ENCODE data around the gene NLRP11. TPM values are rescaled to one million over a fixed set of nuclear protein-coding genes. Genes with fewer than 3 reads are reported as not detected.

NLRP11 gene
- total RNA-seq, 1 experiment from 2014 or later: not detected

DNA sequence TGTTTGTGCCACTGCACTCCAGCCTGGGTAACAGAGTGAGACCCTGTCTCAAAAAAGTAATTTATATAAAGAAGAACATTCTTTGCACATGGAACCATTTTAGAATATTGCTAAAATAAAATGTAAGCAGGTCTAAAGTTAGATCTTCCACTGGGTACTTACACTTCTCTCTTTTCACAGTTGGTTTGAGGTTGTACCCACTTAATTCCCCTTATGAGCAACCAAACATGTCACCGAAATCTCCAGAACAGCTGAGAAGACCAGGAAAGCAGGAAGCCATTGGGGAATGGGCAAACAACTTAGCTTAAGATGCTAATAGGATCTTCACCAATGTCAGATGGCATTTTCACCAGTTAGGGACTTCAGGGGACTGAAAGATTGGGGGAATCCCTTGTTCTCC is 23.4 kb upstream of the NLRP11 start:
- CTCF ChIA-PET: no interaction called here
- Mint-ChIP-seq H3K27me3 (ENCODE audit: low read depth) (peaks cover 24% of the 10 kb centered on the region), H3K36me3 (peaks cover 63% of the 10 kb centered on the region), H3K4me1 (no peaks in the 10 kb centered on the region), H3K9me3 (peaks cover 65% of the 10 kb centered on the region), H3K4me3 (no peak overlapping the region), H3K27ac (no peak overlapping the region)
- ATAC-seq (no peak), DNase-seq (ENCODE audit: low spot score) (no peak)
- TF ChIP-seq, protein P1, sequence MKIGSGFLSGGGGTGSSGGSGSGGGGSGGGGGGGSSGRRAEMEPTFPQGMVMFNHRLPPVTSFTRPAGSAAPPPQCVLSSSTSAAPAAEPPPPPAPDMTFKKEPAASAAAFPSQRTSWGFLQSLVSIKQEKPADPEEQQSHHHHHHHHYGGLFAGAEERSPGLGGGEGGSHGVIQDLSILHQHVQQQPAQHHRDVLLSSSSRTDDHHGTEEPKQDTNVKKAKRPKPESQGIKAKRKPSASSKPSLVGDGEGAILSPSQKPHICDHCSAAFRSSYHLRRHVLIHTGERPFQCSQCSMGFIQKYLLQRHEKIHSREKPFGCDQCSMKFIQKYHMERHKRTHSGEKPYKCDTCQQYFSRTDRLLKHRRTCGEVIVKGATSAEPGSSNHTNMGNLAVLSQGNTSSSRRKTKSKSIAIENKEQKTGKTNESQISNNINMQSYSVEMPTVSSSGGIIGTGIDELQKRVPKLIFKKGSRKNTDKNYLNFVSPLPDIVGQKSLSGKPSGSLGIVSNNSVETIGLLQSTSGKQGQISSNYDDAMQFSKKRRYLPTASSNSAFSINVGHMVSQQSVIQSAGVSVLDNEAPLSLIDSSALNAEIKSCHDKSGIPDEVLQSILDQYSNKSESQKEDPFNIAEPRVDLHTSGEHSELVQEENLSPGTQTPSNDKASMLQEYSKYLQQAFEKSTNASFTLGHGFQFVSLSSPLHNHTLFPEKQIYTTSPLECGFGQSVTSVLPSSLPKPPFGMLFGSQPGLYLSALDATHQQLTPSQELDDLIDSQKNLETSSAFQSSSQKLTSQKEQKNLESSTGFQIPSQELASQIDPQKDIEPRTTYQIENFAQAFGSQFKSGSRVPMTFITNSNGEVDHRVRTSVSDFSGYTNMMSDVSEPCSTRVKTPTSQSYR (CRISPR knock-in tag; IDR thresholded peaks at IDR 0.05): no peak
- no peak for TF ChIP-seq ZNF232 (CRISPR knock-in tag; IDR thresholded peaks at IDR 0.05)
- TF ChIP-seq, protein P2, sequence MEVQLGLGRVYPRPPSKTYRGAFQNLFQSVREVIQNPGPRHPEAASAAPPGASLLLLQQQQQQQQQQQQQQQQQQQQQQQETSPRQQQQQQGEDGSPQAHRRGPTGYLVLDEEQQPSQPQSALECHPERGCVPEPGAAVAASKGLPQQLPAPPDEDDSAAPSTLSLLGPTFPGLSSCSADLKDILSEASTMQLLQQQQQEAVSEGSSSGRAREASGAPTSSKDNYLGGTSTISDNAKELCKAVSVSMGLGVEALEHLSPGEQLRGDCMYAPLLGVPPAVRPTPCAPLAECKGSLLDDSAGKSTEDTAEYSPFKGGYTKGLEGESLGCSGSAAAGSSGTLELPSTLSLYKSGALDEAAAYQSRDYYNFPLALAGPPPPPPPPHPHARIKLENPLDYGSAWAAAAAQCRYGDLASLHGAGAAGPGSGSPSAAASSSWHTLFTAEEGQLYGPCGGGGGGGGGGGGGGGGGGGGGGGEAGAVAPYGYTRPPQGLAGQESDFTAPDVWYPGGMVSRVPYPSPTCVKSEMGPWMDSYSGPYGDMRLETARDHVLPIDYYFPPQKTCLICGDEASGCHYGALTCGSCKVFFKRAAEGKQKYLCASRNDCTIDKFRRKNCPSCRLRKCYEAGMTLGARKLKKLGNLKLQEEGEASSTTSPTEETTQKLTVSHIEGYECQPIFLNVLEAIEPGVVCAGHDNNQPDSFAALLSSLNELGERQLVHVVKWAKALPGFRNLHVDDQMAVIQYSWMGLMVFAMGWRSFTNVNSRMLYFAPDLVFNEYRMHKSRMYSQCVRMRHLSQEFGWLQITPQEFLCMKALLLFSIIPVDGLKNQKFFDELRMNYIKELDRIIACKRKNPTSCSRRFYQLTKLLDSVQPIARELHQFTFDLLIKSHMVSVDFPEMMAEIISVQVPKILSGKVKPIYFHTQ (CRISPR knock-in tag; IDR thresholded peaks at IDR 0.05): no peak
- POLR2A ChIA-PET: no interaction called here

DNA sequence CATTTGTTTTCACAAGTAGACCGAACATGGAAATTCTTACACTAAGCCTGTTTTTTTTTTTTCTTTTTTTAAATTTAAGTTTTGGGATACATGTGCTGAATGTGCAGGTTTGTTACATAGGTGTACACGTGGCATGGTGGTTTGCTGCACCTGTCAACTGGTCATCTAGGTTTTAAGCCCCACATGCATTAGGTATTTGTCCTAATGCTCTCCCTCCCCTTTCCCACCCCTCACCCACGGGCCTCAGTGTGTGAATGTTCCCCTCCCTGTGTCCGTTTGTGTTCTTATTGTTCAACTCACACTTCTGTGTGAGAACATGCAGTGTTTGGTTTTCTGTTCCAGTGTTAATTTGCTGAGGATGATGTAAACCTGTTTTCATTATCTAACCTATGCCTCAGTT is 7.1 kb upstream of the NLRP11 start:
- no peak for ATAC-seq
- Mint-ChIP-seq H3K4me3 (no peak overlapping the region), H3K27me3 (ENCODE audit: low read depth) (peaks cover 10% of the 10 kb centered on the region), H3K4me1 (no peaks in the 10 kb centered on the region), H3K9me3 (peaks cover 71% of the 10 kb centered on the region), H3K27ac (no peak overlapping the region), H3K36me3 (peaks cover 53% of the 10 kb centered on the region)
- CTCF ChIA-PET: no interaction called here
- DNase-seq (ENCODE audit: low spot score): no peak
- TF ChIP-seq SMAD3 (CRISPR knock-in tag; IDR thresholded peaks at IDR 0.05; ENCODE audit: borderline replicate concordance) (no peak), ZNF219 (CRISPR knock-in tag; IDR thresholded peaks at IDR 0.05; ENCODE audit: borderline replicate concordance) (no peak), ZNF138 (CRISPR knock-in tag; conservative IDR thresholded peaks at IDR 0.05) (no peak), FOXK1 (CRISPR knock-in tag; IDR thresholded peaks at IDR 0.05) (no peak), ZNF671 (CRISPR knock-in tag; IDR thresholded peaks at IDR 0.05) (no peak), NR3C1 (CRISPR knock-in tag; conservative IDR thresholded peaks at IDR 0.05; ENCODE audit: low read depth) (no peak)
- TF ChIP-seq, protein P3, sequence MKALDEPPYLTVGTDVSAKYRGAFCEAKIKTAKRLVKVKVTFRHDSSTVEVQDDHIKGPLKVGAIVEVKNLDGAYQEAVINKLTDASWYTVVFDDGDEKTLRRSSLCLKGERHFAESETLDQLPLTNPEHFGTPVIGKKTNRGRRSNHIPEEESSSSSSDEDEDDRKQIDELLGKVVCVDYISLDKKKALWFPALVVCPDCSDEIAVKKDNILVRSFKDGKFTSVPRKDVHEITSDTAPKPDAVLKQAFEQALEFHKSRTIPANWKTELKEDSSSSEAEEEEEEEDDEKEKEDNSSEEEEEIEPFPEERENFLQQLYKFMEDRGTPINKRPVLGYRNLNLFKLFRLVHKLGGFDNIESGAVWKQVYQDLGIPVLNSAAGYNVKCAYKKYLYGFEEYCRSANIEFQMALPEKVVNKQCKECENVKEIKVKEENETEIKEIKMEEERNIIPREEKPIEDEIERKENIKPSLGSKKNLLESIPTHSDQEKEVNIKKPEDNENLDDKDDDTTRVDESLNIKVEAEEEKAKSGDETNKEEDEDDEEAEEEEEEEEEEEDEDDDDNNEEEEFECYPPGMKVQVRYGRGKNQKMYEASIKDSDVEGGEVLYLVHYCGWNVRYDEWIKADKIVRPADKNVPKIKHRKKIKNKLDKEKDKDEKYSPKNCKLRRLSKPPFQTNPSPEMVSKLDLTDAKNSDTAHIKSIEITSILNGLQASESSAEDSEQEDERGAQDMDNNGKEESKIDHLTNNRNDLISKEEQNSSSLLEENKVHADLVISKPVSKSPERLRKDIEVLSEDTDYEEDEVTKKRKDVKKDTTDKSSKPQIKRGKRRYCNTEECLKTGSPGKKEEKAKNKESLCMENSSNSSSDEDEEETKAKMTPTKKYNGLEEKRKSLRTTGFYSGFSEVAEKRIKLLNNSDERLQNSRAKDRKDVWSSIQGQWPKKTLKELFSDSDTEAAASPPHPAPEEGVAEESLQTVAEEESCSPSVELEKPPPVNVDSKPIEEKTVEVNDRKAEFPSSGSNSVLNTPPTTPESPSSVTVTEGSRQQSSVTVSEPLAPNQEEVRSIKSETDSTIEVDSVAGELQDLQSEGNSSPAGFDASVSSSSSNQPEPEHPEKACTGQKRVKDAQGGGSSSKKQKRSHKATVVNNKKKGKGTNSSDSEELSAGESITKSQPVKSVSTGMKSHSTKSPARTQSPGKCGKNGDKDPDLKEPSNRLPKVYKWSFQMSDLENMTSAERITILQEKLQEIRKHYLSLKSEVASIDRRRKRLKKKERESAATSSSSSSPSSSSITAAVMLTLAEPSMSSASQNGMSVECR (CRISPR knock-in tag; IDR thresholded peaks at IDR 0.05; ENCODE audit: borderline replicate concordance): no peak
- TF ChIP-seq, protein P4, sequence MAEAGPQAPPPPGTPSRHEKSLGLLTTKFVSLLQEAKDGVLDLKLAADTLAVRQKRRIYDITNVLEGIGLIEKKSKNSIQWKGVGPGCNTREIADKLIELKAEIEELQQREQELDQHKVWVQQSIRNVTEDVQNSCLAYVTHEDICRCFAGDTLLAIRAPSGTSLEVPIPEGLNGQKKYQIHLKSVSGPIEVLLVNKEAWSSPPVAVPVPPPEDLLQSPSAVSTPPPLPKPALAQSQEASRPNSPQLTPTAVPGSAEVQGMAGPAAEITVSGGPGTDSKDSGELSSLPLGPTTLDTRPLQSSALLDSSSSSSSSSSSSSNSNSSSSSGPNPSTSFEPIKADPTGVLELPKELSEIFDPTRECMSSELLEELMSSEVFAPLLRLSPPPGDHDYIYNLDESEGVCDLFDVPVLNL (CRISPR knock-in tag; IDR thresholded peaks at IDR 0.05; ENCODE audit: borderline replicate concordance, low read depth): no peak
- TF ChIP-seq, protein P5, sequence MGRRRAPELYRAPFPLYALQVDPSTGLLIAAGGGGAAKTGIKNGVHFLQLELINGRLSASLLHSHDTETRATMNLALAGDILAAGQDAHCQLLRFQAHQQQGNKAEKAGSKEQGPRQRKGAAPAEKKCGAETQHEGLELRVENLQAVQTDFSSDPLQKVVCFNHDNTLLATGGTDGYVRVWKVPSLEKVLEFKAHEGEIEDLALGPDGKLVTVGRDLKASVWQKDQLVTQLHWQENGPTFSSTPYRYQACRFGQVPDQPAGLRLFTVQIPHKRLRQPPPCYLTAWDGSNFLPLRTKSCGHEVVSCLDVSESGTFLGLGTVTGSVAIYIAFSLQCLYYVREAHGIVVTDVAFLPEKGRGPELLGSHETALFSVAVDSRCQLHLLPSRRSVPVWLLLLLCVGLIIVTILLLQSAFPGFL (CRISPR knock-in tag; IDR thresholded peaks at IDR 0.05; ENCODE audit: borderline replicate concordance): no peak
- TF ChIP-seq, protein P6, sequence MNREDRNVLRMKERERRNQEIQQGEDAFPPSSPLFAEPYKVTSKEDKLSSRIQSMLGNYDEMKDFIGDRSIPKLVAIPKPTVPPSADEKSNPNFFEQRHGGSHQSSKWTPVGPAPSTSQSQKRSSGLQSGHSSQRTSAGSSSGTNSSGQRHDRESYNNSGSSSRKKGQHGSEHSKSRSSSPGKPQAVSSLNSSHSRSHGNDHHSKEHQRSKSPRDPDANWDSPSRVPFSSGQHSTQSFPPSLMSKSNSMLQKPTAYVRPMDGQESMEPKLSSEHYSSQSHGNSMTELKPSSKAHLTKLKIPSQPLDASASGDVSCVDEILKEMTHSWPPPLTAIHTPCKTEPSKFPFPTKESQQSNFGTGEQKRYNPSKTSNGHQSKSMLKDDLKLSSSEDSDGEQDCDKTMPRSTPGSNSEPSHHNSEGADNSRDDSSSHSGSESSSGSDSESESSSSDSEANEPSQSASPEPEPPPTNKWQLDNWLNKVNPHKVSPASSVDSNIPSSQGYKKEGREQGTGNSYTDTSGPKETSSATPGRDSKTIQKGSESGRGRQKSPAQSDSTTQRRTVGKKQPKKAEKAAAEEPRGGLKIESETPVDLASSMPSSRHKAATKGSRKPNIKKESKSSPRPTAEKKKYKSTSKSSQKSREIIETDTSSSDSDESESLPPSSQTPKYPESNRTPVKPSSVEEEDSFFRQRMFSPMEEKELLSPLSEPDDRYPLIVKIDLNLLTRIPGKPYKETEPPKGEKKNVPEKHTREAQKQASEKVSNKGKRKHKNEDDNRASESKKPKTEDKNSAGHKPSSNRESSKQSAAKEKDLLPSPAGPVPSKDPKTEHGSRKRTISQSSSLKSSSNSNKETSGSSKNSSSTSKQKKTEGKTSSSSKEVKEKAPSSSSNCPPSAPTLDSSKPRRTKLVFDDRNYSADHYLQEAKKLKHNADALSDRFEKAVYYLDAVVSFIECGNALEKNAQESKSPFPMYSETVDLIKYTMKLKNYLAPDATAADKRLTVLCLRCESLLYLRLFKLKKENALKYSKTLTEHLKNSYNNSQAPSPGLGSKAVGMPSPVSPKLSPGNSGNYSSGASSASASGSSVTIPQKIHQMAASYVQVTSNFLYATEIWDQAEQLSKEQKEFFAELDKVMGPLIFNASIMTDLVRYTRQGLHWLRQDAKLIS (CRISPR knock-in tag; IDR thresholded peaks at IDR 0.05; ENCODE audit: borderline replicate concordance): no peak
- POLR2A ChIA-PET: no interaction called here

All from WTC11 (cell line).